BJ (cell line): ENCODE measurements around the gene SORBS1. TPM values are rescaled to one million over a fixed set of nuclear protein-coding genes. Genes with fewer than 3 reads are reported as not detected.

Experiments
- CTCF ChIA-PET: fragments of 350-600 bp; formaldehyde crosslinking; extraction: SDS; loops from one replicate; lab custom pipeline; 2021; ENCODE audit warnings: antibody characterized with exemption, inconsistent platforms; lab: Yijun Ruan, JAX
- POLR2A ChIA-PET: fragments of 300-600 bp; sonication (Branson Sonifier 250); formaldehyde crosslinking; extraction: SDS; loops from one replicate; lab custom pipeline; 2021; ENCODE audit warnings: antibody characterized with exemption; lab: Charles Lee
- DNase-seq: peaks from one replicate; pipeline ENCODE4 v3.0.0-alpha.2; 2011; ENCODE audit warnings: low read depth
- H3K27me3 ChIP-seq: 2 replicates; pipeline ENCODE4 v1.6.0; 2011; ENCODE audit warnings: low read length; ENCODE audit not compliant: control insufficient read depth, insufficient read depth
- H3K36me3 ChIP-seq: 2 replicates; pipeline ENCODE4 v1.5.1; 2011; ENCODE audit warnings: low read length; ENCODE audit not compliant: control insufficient read depth, insufficient read depth
- H3K4me3 ChIP-seq: 2 replicates; pipeline ENCODE4 v1.5.1; 2011; ENCODE audit warnings: low read depth, mild to moderate bottlenecking, control low read depth, low read length
- polyA plus RNA-seq: library from polyadenylated mRNA; depleted of rRNA; stranded (reverse); fragments of >200 nt; gene quantifications from 2 replicates; pipeline ENCODE4 v1.2.3, GENCODE V29; 2011
- TF ChIP-seq, protein P1 (sequence below): IDR thresholded peaks from 2 replicates; pipeline ENCODE4 v1.5.1; 2011; ENCODE audit warnings: low read depth, mild to moderate bottlenecking, control low read depth, inconsistent platforms, low read length, moderate library complexity; ENCODE audit not compliant: insufficient read depth

SORBS1 gene
- polyA plus RNA-seq, 1 experiment, result 1.8 TPM

DNA sequence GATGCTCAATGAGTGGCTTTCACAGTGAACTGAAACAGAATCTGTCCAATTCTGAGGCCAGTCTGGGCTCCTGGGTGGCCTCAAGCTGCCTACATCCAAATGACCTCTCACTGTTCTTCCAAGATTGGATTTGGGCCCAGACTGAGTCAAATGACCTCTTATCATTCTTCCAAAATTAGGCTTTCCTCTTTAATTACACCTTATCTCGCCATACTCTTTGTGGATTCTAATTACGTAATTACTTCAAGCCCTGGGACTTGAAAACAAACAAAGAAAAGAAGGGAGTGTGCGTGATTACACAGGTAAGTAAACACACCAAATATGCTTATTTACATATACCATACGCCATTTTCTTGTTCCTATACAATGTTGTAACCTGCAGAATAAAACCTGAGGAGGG, 18.8 kb downstream of the SORBS1 start:
- H3K36me3 ChIP-seq, result no peaks in the 10 kb centered on the region
- H3K4me3 ChIP-seq, result no peak overlapping the region
- DNase-seq, result no peak
- H3K27me3 ChIP-seq, result no peaks in the 10 kb centered on the region
- POLR2A ChIA-PET, result no interaction called here
- TF ChIP-seq, protein P1, sequence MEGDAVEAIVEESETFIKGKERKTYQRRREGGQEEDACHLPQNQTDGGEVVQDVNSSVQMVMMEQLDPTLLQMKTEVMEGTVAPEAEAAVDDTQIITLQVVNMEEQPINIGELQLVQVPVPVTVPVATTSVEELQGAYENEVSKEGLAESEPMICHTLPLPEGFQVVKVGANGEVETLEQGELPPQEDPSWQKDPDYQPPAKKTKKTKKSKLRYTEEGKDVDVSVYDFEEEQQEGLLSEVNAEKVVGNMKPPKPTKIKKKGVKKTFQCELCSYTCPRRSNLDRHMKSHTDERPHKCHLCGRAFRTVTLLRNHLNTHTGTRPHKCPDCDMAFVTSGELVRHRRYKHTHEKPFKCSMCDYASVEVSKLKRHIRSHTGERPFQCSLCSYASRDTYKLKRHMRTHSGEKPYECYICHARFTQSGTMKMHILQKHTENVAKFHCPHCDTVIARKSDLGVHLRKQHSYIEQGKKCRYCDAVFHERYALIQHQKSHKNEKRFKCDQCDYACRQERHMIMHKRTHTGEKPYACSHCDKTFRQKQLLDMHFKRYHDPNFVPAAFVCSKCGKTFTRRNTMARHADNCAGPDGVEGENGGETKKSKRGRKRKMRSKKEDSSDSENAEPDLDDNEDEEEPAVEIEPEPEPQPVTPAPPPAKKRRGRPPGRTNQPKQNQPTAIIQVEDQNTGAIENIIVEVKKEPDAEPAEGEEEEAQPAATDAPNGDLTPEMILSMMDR, result no peak
- CTCF ChIA-PET, result interaction anchor here (1.0 kb wide), 1 partner anchor 15 kb away, joined by 3 read pairs; no protein-coding TSS in a partner anchor

DNA sequence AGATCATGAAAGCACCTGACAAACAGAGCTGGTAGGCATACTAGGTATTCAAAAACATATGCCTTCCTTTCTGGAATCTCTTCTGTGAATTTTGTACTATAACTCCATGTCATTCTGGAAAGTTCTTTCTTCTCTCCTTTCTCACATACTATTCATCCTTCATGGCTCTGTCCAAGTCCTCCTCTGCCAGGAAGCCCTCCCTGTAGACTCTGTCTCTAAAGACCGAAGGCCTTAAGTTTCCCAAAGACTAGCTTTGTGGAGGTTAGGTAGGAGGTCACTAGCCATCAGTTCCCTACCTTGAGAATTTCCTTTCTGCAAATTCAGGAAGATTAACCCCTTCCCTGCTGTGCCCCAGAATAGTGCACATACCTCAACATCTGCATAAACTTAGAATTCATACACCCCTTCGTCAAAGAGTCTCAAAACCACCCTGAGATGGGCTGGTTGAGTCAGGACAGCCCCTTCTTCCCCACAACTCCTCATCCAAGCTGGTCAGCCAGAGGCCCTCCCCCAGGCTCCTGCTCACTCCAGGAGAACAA, 20.6 kb downstream of the SORBS1 start:
- CTCF ChIA-PET, result no interaction called here

DNA sequence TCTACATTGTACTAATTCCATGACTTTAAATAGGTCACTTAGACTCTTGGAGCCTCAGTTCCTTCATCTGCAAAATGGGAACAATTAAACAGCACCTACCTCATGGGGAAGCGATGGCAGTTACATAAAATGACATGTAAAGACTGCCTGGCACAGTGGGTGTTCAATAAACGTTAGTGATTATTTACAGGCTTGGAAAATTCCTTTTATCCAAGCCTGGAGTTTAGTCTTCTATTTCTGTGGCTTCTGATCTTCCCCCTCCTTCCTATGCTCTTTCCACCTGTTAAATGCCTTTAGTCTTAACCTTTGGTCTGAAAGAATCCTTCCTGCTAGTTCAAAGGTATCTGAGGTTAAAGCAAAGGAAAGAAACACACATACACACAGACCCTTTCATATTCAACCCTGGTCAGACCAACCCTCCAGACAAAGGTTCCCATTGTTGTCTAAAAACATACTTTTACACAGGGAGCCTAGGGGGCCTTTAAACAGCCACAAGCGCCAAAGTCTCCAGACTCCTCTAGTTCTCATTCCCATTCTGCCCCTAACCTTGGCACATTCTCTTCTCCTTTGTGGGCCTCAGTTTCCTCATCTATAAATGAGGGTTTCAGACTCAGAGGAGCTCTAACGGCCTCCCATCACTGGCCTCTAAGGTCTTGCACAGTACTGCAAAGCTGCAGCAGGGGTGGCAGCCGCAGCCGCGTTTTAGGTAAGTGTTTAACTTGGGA, 21.4 kb downstream of the SORBS1 start:
- POLR2A ChIA-PET, result no interaction called here
- Histone ChIP-seq H3K4me3 (no peak overlapping the region), H3K36me3 (no peaks in the 10 kb centered on the region), H3K27me3 (no peaks in the 10 kb centered on the region)
- CTCF ChIA-PET, result no interaction called here
- no peak for DNase-seq
- TF ChIP-seq, protein P1, result no peak

More for the DNA sequence above, 20.6 kb downstream of the SORBS1 start:
- TF ChIP-seq, protein P1, result no peak
- Histone ChIP-seq H3K4me3 (no peak overlapping the region), H3K27me3 (no peaks in the 10 kb centered on the region), H3K36me3 (no peaks in the 10 kb centered on the region)
- DNase-seq, result no peak
- POLR2A ChIA-PET, result no interaction called here

DNA sequence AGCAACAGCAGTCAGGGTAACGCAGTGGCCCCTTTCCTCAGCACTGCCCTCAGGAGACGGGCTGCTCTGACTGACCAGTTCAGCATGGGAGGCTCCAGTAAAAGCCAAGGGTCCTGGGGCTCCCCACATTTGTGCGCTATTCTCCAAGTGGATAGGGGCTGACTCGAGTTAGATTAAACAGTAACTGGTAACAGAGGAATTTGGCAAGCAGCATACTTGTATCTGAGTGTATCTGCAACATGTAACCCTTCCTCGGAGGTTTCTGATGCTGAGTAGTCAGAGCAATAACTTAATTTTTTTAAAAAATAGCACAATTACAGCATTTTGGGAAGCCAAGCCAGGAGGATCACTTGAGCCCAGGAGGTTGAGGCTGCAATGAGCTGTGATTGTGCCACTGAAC, 22.8 kb downstream of the SORBS1 start:
- no peak overlapping the region for H3K4me3 ChIP-seq
- ChIA-PET CTCF (no interaction called here), POLR2A (no interaction called here)
- DNase-seq, result no peak
- no peaks in the 10 kb centered on the region for H3K36me3 ChIP-seq
- TF ChIP-seq, protein P1, result no peak
- no peaks in the 10 kb centered on the region for H3K27me3 ChIP-seq

DNA sequence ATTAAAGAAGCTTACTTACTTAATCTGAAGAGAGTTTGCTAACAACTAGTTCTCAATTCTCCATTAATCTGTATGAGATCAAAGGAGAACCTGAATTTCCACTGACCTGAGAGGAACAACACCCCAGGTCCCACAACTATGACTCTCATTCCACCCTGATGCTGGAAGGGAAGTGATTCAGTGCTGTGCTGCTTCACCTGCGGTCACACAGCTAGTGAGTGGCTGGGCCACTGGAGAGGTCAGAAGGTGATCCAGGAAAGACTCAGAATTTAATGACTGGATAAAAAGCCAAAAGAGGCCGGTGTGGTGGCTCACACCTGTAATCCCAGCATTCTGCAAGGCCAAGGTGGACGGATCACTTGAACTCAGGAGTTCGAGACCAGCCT, 23.6 kb downstream of the SORBS1 start:
- Histone ChIP-seq H3K36me3 (no peaks in the 10 kb centered on the region), H3K27me3 (no peaks in the 10 kb centered on the region), H3K4me3 (no peak overlapping the region)
- ChIA-PET CTCF (interaction anchor here (1.5 kb wide), 1 partner anchor 26 kb away, joined by 3 read pairs; no protein-coding TSS in a partner anchor), POLR2A (no interaction called here)
- no peak for DNase-seq
- TF ChIP-seq, protein P1, result no peak
